ENCODE data around the gene ITFG2. TPM values are rescaled to one million over a fixed set of nuclear protein-coding genes. Genes with fewer than 3 reads are reported as not detected.

ITFG2 gene
- polyA plus RNA-seq, 1 donor (not counting 4 experiments of a cell fraction or from before 2014, with no cell fraction given): 13.0 TPM

GRCh38 chr12:2772370-2772769, 40.1 kb upstream of the ITFG2 start:
- Histone ChIP-seq H3K9me3 (ENCODE audit: control insufficient read depth, low read depth, low read length) (no peaks in the 10 kb centered on the region), H2AFZ (ENCODE audit: control insufficient read depth, low read length) (no peak overlapping the region), H3K27me3 (ENCODE audit: control insufficient read depth, extremely low read depth, insufficient read depth, low read length) (no peaks in the 10 kb centered on the region), H3K36me3 (ENCODE audit: control insufficient read depth in 2 of 2, extremely low read depth in 1 of 2, insufficient read depth in 2 of 2, low read length in 2 of 2) (no peaks in the 10 kb centered on the region), H3K79me2 (ENCODE audit: control insufficient read depth, insufficient read depth, low read length) (no peaks in the 10 kb centered on the region), H3K9me1 (ENCODE audit: control insufficient read depth, extremely low read depth, insufficient read depth, low read length) (no peaks in the 10 kb centered on the region), H3K4me2 (ENCODE audit: control insufficient read depth, extremely low read depth, insufficient read depth, low read depth, low read length) (no peak overlapping the region), H3K27ac (ENCODE audit: control insufficient read depth, insufficient read depth, low read length) (no peak overlapping the region), H3K4me3 (ENCODE audit: control insufficient read depth in 2 of 3, extremely low read depth in 1 of 3, insufficient read depth in 2 of 3, low read depth in 1 of 3, low read length in 3 of 3) (no peak overlapping the region), H4K20me1 (ENCODE audit: control insufficient read depth, extremely low read depth, insufficient read depth, low read length) (no peaks in the 10 kb centered on the region), H3K9ac (ENCODE audit: control insufficient read depth, extremely low read depth, insufficient read depth, low read length) (no peak overlapping the region), H3K4me1 (ENCODE audit: control insufficient read depth, extremely low read depth, insufficient read depth, low read length) (no peaks in the 10 kb centered on the region)
- TF ChIP-seq CTCF (optimal IDR thresholded peaks at IDR 0.05 in 1 of 3, IDR thresholded peaks at IDR 0.05 in 1 of 3, conservative IDR thresholded peaks at IDR 0.05 in 1 of 3; ENCODE audit: extremely low read depth in 1 of 3, insufficient read depth in 2 of 3, low read length in 3 of 3): no peak
- TF ChIP-seq EZH2 (IDR thresholded peaks at IDR 0.05; ENCODE audit: low read length): no peak
- dilution Hi-C loops (cut with MboI; ENCODE audit: extremely low pct_ligation_motif_present, low sequenced_read_pairs): no loop called here
- FAIRE-seq (no peak), DNase-seq (ENCODE audit: low read depth, low spot score) (no peak)

DNA sequence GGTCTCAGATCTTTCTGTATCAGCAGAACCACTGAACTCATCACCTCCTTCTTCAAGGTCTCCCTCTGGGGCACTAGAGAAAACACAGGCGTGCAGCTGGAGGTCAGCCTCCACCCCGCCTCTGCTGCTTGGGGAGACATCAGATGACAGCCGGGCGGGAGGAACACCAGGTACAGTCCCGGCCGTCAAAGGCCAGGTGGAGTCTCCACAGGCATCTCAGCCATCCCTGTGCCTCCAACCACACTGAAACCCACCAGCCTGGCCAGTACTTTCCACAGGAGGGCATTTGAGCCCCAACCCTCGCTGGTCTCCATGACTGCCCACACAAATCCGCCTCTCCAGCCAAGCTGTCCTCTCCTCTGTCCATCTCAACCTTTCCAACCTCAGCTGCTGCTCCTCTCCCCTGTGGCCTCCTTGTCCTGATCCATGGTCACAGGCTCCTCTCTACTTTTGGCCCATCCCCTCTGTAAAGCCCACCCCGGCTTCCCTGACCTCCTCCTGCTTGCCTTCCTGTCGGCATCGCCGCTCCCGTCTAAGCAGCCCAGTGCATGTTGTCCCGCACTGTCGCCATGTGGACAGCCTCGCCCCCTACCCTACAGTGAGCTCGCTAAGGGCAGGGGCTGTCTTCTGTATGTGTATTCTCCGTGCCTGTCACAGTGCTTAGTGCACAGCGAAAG, 39.1 kb upstream of the ITFG2 start:
- H4K20me1 ChIP-seq (ENCODE audit: control insufficient read depth, extremely low read depth, insufficient read depth, low read length): no peaks in the 10 kb centered on the region
- H3K9ac ChIP-seq (ENCODE audit: control insufficient read depth, extremely low read depth, insufficient read depth, low read length): no peak overlapping the region
- no peak overlapping the region for H3K27ac ChIP-seq (ENCODE audit: control insufficient read depth, insufficient read depth, low read length)
- no peaks in the 10 kb centered on the region for H3K27me3 ChIP-seq (ENCODE audit: control insufficient read depth, extremely low read depth, insufficient read depth, low read length)
- no peaks in the 10 kb centered on the region for H3K9me3 ChIP-seq (ENCODE audit: control insufficient read depth, low read depth, low read length)
- no peak overlapping the region for H2AFZ ChIP-seq (ENCODE audit: control insufficient read depth, low read length)
- dilution Hi-C loops (cut with MboI; ENCODE audit: extremely low pct_ligation_motif_present, low sequenced_read_pairs): no loop called here
- DNase-seq (ENCODE audit: low read depth, low spot score): no peak
- no peaks in the 10 kb centered on the region for H3K9me1 ChIP-seq (ENCODE audit: control insufficient read depth, extremely low read depth, insufficient read depth, low read length)
- H3K4me3 ChIP-seq (ENCODE audit: control insufficient read depth in 2 of 3, extremely low read depth in 1 of 3, insufficient read depth in 2 of 3, low read depth in 1 of 3, low read length in 3 of 3): no peak overlapping the region
- no peak for TF ChIP-seq CTCF (optimal IDR thresholded peaks at IDR 0.05 in 1 of 3, IDR thresholded peaks at IDR 0.05 in 1 of 3, conservative IDR thresholded peaks at IDR 0.05 in 1 of 3; ENCODE audit: extremely low read depth in 1 of 3, insufficient read depth in 2 of 3, low read length in 3 of 3)
- no peak for TF ChIP-seq EZH2 (IDR thresholded peaks at IDR 0.05; ENCODE audit: low read length)
- no peaks in the 10 kb centered on the region for H3K4me1 ChIP-seq (ENCODE audit: control insufficient read depth, extremely low read depth, insufficient read depth, low read length)
- no peaks in the 10 kb centered on the region for H3K79me2 ChIP-seq (ENCODE audit: control insufficient read depth, insufficient read depth, low read length)
- no peak overlapping the region for H3K4me2 ChIP-seq (ENCODE audit: control insufficient read depth, extremely low read depth, insufficient read depth, low read depth, low read length)
- no peak for FAIRE-seq
- H3K36me3 ChIP-seq (ENCODE audit: control insufficient read depth in 2 of 2, extremely low read depth in 1 of 2, insufficient read depth in 2 of 2, low read length in 2 of 2): no peaks in the 10 kb centered on the region
